ENCODE results near the gene SYT14.

DNA sequence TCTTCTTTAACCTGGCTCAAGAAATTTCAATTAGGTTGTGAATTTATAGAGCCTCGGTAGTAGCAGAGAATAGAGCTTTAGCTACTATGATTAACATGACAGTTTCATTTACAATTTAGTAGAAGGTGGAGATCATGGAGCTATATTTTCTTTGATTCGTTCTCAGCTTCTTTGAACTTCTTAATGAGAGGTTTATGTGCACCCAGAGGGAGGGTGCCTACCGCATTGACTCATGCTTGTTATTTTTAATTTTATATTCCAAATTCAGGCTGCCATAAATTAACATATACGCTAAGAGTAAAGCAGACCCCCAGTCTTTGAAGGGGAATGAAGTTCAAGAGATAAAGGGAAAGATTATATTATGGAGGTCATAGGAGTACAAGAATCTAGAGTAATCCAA lies 24.4 kb downstream of the SYT14 start:
- TF ChIP-seq, protein P1, sequence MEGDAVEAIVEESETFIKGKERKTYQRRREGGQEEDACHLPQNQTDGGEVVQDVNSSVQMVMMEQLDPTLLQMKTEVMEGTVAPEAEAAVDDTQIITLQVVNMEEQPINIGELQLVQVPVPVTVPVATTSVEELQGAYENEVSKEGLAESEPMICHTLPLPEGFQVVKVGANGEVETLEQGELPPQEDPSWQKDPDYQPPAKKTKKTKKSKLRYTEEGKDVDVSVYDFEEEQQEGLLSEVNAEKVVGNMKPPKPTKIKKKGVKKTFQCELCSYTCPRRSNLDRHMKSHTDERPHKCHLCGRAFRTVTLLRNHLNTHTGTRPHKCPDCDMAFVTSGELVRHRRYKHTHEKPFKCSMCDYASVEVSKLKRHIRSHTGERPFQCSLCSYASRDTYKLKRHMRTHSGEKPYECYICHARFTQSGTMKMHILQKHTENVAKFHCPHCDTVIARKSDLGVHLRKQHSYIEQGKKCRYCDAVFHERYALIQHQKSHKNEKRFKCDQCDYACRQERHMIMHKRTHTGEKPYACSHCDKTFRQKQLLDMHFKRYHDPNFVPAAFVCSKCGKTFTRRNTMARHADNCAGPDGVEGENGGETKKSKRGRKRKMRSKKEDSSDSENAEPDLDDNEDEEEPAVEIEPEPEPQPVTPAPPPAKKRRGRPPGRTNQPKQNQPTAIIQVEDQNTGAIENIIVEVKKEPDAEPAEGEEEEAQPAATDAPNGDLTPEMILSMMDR (IDR thresholded peaks at IDR 0.05; ENCODE audit: low read length) = no peak
- TF ChIP-seq EZH2 (optimal IDR thresholded peaks at IDR 0.05; ENCODE audit: low read depth, low read length) = no peak
